H1 (cell line): ENCODE data around the gene SLC12A2. TPM values are rescaled to one million over a fixed set of nuclear protein-coding genes. Genes with fewer than 3 reads are reported as not detected.

Source experiments
- CTCF ChIA-PET: fragments of 300-600 bp; sonication (Branson Sonifier 250); formaldehyde crosslinking; loops from one replicate; lab custom pipeline; 2021; ENCODE audit not compliant: partially characterized antibody; lab: Charles Lee
- POLR2A ChIA-PET: fragments of 300-600 bp; sonication (Branson Sonifier 250); formaldehyde crosslinking; loops from one replicate; lab custom pipeline; 2021; ENCODE audit warnings: inconsistent platforms; ENCODE audit not compliant: partially characterized antibody; lab: Charles Lee
- DNase-seq, 2 experiments: peaks; one replicate each; pipeline versions ENCODE4 v3.0.0 to v3.0.0-alpha.2; 2010 to 2022; ENCODE audit warnings: low spot score in 2 of 2, low read depth in 1 of 2, mixed read lengths in 1 of 2
- FAIRE-seq: peaks from 2 replicates; lab custom pipeline; 2011; peaks lifted over from hg19 to GRCh38; lab: Jason Lieb, UNC
- H2AFZ ChIP-seq: 2 replicates; pipeline ENCODE4 v1.8.1; 2012; ENCODE audit warnings: low read length, inconsistent platforms
- H2AK5ac ChIP-seq: 2 replicates; pipeline ENCODE4 v1.6.1; 2013; ENCODE audit warnings: low read depth, low read length
- H2BK120ac ChIP-seq: replicated peaks from 2 replicates; pipeline ENCODE3; 2013; ENCODE audit warnings: low read depth, low read length, inconsistent platforms
- H2BK12ac ChIP-seq: 2 replicates; pipeline ENCODE4 v1.6.1; 2013; ENCODE audit warnings: low read depth, low read length
- H2BK15ac ChIP-seq: 2 replicates; pipeline ENCODE4 v1.6.1; 2013; ENCODE audit warnings: low read length
- H2BK20ac ChIP-seq: 2 replicates; pipeline ENCODE4 v1.6.1; 2013; ENCODE audit warnings: low read length
- H2BK5ac ChIP-seq: 2 replicates; pipeline ENCODE4 v1.6.1; 2013; ENCODE audit warnings: low read depth, low read length
- H3K14ac ChIP-seq: 2 replicates; pipeline ENCODE4 v1.6.1; 2013; ENCODE audit warnings: inconsistent platforms; ENCODE audit not compliant: insufficient read length
- H3K18ac ChIP-seq: 2 replicates; pipeline ENCODE4 v1.6.1; 2013; ENCODE audit warnings: low read length; ENCODE audit errors: extremely low read depth
- H3K23ac ChIP-seq: 2 replicates; pipeline ENCODE4 v1.6.1; 2013; ENCODE audit warnings: inconsistent platforms; ENCODE audit not compliant: insufficient read length
- H3K23me2 ChIP-seq: 2 replicates; pipeline ENCODE4 v1.6.1; 2013; ENCODE audit warnings: low read depth, low read length
- H3K27ac ChIP-seq: 2 replicates; pipeline ENCODE4 v1.6.1; 2011; ENCODE audit warnings: low read depth, low read length, inconsistent platforms
- H3K27me3 ChIP-seq, 4 experiments: replicated peaks in 1 of 4; 1 replicate in 1 of 4; 2 replicates in 3 of 4; pipeline versions ENCODE4 v1.6.1 to v1.8.1; 2011 to 2013; ENCODE audit warnings: low read length in 3 of 4, mild to moderate bottlenecking in 3 of 4, inconsistent platforms in 2 of 4, mixed read lengths in 2 of 4, moderate library complexity in 1 of 4; ENCODE audit not compliant: control insufficient read depth in 3 of 4, insufficient read depth in 3 of 4; ENCODE audit errors: extremely low read depth in 1 of 4
- H3K36me3 ChIP-seq, 4 experiments: 2 replicates each; pipeline versions ENCODE4 v1.6.1 to v1.8.1; 2011 to 2013; ENCODE audit warnings: mild to moderate bottlenecking in 4 of 4, low read length in 3 of 4, moderate library complexity in 2 of 4, control low read depth in 1 of 4, inconsistent platforms in 1 of 4; ENCODE audit not compliant: insufficient read depth in 4 of 4, control insufficient read depth in 2 of 4
- H3K4ac ChIP-seq: replicated peaks from 2 replicates; pipeline ENCODE3; 2013; ENCODE audit warnings: low read length, low read depth, mixed read lengths, inconsistent platforms; ENCODE audit not compliant: insufficient read length
- H3K4me1 ChIP-seq, 4 experiments: replicated peaks in 1 of 4; 1 replicate in 1 of 4; 2 replicates in 3 of 4; pipeline versions ENCODE4 v1.6.1 to v1.8.1; 2011 to 2013; ENCODE audit warnings: low read length in 3 of 4, inconsistent platforms in 2 of 4, mixed read lengths in 1 of 4; ENCODE audit not compliant: insufficient read depth in 4 of 4, control insufficient read depth in 3 of 4
- H3K4me2 ChIP-seq, 2 experiments: 2 replicates each; pipeline versions ENCODE4 v1.6.1 to v1.8.1; 2011 to 2013; ENCODE audit warnings: low read depth in 2 of 2, low read length in 2 of 2, control low read depth in 1 of 2, inconsistent platforms in 1 of 2, mild to moderate bottlenecking in 1 of 2; ENCODE audit not compliant: insufficient read depth in 1 of 2
- H3K4me3 ChIP-seq, 4 experiments: fragments of 200-600, 300-600 bp in 1 of 4; sonication (generic), shearing (Covaris generic), sonication (Bioruptor Twin) in 1 of 4; 2 replicates each; pipeline versions ENCODE4 v1.5.1 to v1.8.1; 2011 to 2016; ENCODE audit warnings: low read length in 4 of 4, low read depth in 3 of 4, control low read depth in 2 of 4, inconsistent platforms in 2 of 4, mild to moderate bottlenecking in 2 of 4, mixed read lengths in 1 of 4, moderate library complexity in 1 of 4; ENCODE audit not compliant: insufficient read depth in 2 of 4; ENCODE audit errors: extremely low read depth in 1 of 4
- H3K56ac ChIP-seq: replicated peaks from 2 replicates; pipeline ENCODE3; 2013; ENCODE audit warnings: low read depth, mild to moderate bottlenecking, mixed read lengths, low read length, inconsistent platforms; ENCODE audit not compliant: insufficient read length
- H3K79me1 ChIP-seq: 2 replicates; pipeline ENCODE4 v1.6.1; 2013; ENCODE audit warnings: low read depth, low read length, control low read depth
- H3K79me2 ChIP-seq, 2 experiments: 2 replicates each; pipeline versions ENCODE4 v1.6.1 to v1.8.1; 2012 to 2013; ENCODE audit warnings: low read length in 2 of 2, mild to moderate bottlenecking in 2 of 2, inconsistent platforms in 1 of 2; ENCODE audit not compliant: insufficient read depth in 2 of 2, control insufficient read depth in 1 of 2
- H3K9ac ChIP-seq, 4 experiments: replicated peaks in 1 of 4; 1 replicate in 1 of 4; 2 replicates in 3 of 4; pipeline versions ENCODE4 v1.6.1 to v1.8.1; 2011 to 2013; ENCODE audit warnings: low read depth in 3 of 4, low read length in 3 of 4, control low read depth in 2 of 4, mild to moderate bottlenecking in 2 of 4, moderate library complexity in 2 of 4, inconsistent platforms in 1 of 4; ENCODE audit errors: extremely low read depth in 1 of 4
- H3K9me3 ChIP-seq, 2 experiments: 2 replicates each; pipeline versions ENCODE4 v1.6.1 to v1.8.1; 2012 to 2013; ENCODE audit warnings: mild to moderate bottlenecking in 2 of 2, moderate library complexity in 2 of 2, control low read depth in 1 of 2, inconsistent platforms in 1 of 2, low read depth in 1 of 2, low read length in 1 of 2, mixed read lengths in 1 of 2; ENCODE audit not compliant: insufficient read depth in 2 of 2
- H4K20me1 ChIP-seq, 2 experiments: replicated peaks in 1 of 2; 2 replicates each; pipeline versions ENCODE3 to v1.8.1; 2011 to 2013; ENCODE audit warnings: inconsistent platforms in 2 of 2, low read length in 2 of 2, mild to moderate bottlenecking in 1 of 2; ENCODE audit not compliant: insufficient read depth in 2 of 2, control insufficient read depth in 1 of 2
- H4K5ac ChIP-seq: 2 replicates; pipeline ENCODE4 v1.6.1; 2013; ENCODE audit warnings: low read length, low read depth, mixed read lengths, inconsistent platforms; ENCODE audit not compliant: insufficient read length
- H4K8ac ChIP-seq: 2 replicates; pipeline ENCODE4 v1.8.0; 2013; ENCODE audit warnings: mild to moderate bottlenecking, moderate library complexity, low read length, inconsistent platforms; ENCODE audit not compliant: insufficient read depth; ENCODE audit errors: extremely low read depth
- H4K91ac ChIP-seq: replicated peaks from 2 replicates; pipeline ENCODE3; 2013; ENCODE audit warnings: low read length, mixed read lengths, inconsistent platforms; ENCODE audit not compliant: insufficient read length
- ASH2L ChIP-seq: fragments of 200-600, 300-600 bp; sonication (generic); IDR thresholded peaks from one replicate; pipeline ENCODE4 v1.7.1; 2017; ENCODE audit warnings: low read length
- E2F6 ChIP-seq: IDR thresholded peaks from 2 replicates; pipeline ENCODE4 v1.6.1; 2012; ENCODE audit warnings: inconsistent platforms
- EGR1 ChIP-seq: IDR thresholded peaks from 2 replicates; pipeline ENCODE4 v1.6.1; 2011; ENCODE audit warnings: low read depth, low read length, borderline replicate concordance
- JUN ChIP-seq: IDR thresholded peaks from 2 replicates; pipeline ENCODE4 v1.6.1; 2011; ENCODE audit warnings: low read depth, mild to moderate bottlenecking, improper control_type of control experiment, low read length
- PHF8 ChIP-seq: fragments of 200-600 bp; sonication (generic); conservative IDR thresholded peaks from 2 replicates; pipeline ENCODE4 v1.7.1; 2012; ENCODE audit warnings: low read depth, mild to moderate bottlenecking, inconsistent platforms, low read length, moderate library complexity
- POU5F1 ChIP-seq: IDR thresholded peaks from 2 replicates; pipeline ENCODE4 v1.6.1; 2011; ENCODE audit warnings: low read depth, mild to moderate bottlenecking, low read length, moderate library complexity
- RFX5 ChIP-seq: IDR thresholded peaks from 2 replicates; pipeline ENCODE4 v1.6.1; 2011; ENCODE audit warnings: low read depth, low read length, improper control_type of control experiment, borderline replicate concordance
- RXRA ChIP-seq: IDR thresholded peaks from 2 replicates; pipeline ENCODE4 v1.6.1; 2011; ENCODE audit warnings: low read depth, mild to moderate bottlenecking, low read length, moderate library complexity; ENCODE audit not compliant: insufficient read depth
- SUZ12 ChIP-seq: fragments of 200-600 bp; sonication (generic); IDR thresholded peaks from 2 replicates; pipeline ENCODE4 v1.6.1; 2012; ENCODE audit warnings: mild to moderate bottlenecking, inconsistent platforms, low read length, moderate library complexity, mixed read lengths
- USF2 ChIP-seq: IDR thresholded peaks from 2 replicates; pipeline ENCODE4 v1.6.1; 2011; ENCODE audit warnings: low read length, improper control_type of control experiment
- WGBS, 2 experiments: shearing (Covaris generic) in 1 of 2; methylation state at CpG; one replicate each; pipeline versions ENCODE4 v1.1.6 to v1.1.7; 2013 to 2015; ENCODE audit warnings: low lambda C conversion rate in 2 of 2, mixed read lengths in 2 of 2, inconsistent platforms in 1 of 2, low coverage in 1 of 2, missing lambda C conversion rate in 1 of 2; ENCODE audit not compliant: insufficient replicate concordance in 2 of 2, insufficient coverage in 1 of 2, insufficient read length in 1 of 2; ENCODE audit errors: extremely low coverage in 1 of 2, missing lambda C conversion rate in 1 of 2; 5-methylcytosine and 5-hydroxymethylcytosine counted together
- polyA plus RNA-seq, 7 experiments: library from polyadenylated mRNA; depleted of rRNA in 3 of 7; stranded (reverse) in 5 of 7; unstranded in 2 of 7; fragments of >200 nt in 5 of 7; fragments of 200-250 nt in 2 of 7; gene quantifications; 1 replicate in 5 of 7; 2 replicates in 1 of 7; 4 replicates in 1 of 7; pipeline versions ENCODE4 v1.2.1 to v1.2.3, GENCODE V29; 2011 to 2013; ENCODE audit warnings: missing spikeins in 2 of 7, mixed read lengths in 2 of 7
- total RNA-seq: library from RNA; stranded (reverse); fragmentation: NEBNext Ultra II Directional; extraction: Animal tissue kit (Norgen Biotek cat#: 25700); gene quantifications from 2 replicates; pipeline ENCODE4 v1.2.1, GENCODE V29; 2021
- TF ChIP-seq, protein P1 (sequence below): IDR thresholded peaks from 2 replicates; pipeline ENCODE4 v1.6.1; 2011; ENCODE audit warnings: low read depth, mild to moderate bottlenecking, low read length; ENCODE audit not compliant: insufficient read depth

The SLC12A2 gene
- total and polyA plus RNA-seq, 2 of the 8 experiments (the other 6 are each of a cell fraction or from before 2014, with no cell fraction given) = 2.6 to 16.2 TPM

- H3K79me1 ChIP-seq = no peaks in the 10 kb centered on the region
- H3K23ac ChIP-seq = no peak overlapping the region
- 91% methylated on average over 4 of the region's 4 CpGs; no CpG with 5 or more reads in 1 of the 2 experiments for WGBS, 2 experiments
- TF ChIP-seq E2F6 (no peak), EGR1 (no peak), PHF8 (no peak), ASH2L (no peak), RXRA (no peak), POU5F1 (no peak), SUZ12 (no peak), RFX5 (no peak), JUN (no peak), USF2 (no peak)
- TF ChIP-seq, protein P1, sequence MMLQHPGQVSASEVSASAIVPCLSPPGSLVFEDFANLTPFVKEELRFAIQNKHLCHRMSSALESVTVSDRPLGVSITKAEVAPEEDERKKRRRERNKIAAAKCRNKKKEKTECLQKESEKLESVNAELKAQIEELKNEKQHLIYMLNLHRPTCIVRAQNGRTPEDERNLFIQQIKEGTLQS = no peak
- no peak overlapping the region for H2BK12ac ChIP-seq
- H2BK15ac ChIP-seq = no peak overlapping the region
- H2AK5ac ChIP-seq = no peak overlapping the region
- H3K36me3 ChIP-seq = no peaks in the 10 kb centered on the region
- H3K4me2 ChIP-seq = no peak overlapping the region
- H2BK120ac ChIP-seq = no peak overlapping the region
- H3K56ac ChIP-seq = no peak overlapping the region
- H3K4me1 ChIP-seq = no peaks in the 10 kb centered on the region
- H3K79me2 ChIP-seq = no peaks in the 10 kb centered on the region
- no peak overlapping the region for H3K4ac ChIP-seq
- H2AFZ ChIP-seq = no peak overlapping the region
- no peak overlapping the region for H3K27ac ChIP-seq
- H2BK20ac ChIP-seq = no peak overlapping the region
- H3K4me3 ChIP-seq = no peak overlapping the region
- no peaks in the 10 kb centered on the region for H3K27me3 ChIP-seq
- H3K14ac ChIP-seq = no peak overlapping the region
- H2BK5ac ChIP-seq = no peak overlapping the region
- no peaks in the 10 kb centered on the region for H3K9me3 ChIP-seq
- H3K9ac ChIP-seq = no peak overlapping the region
- H4K20me1 ChIP-seq = no peaks in the 10 kb centered on the region
- POLR2A ChIA-PET = no interaction called here
- H4K5ac ChIP-seq = no peak overlapping the region
- no peak overlapping the region for H3K18ac ChIP-seq
- H4K8ac ChIP-seq = no peak overlapping the region
- no peaks in the 10 kb centered on the region for H3K23me2 ChIP-seq
- no peak overlapping the region for H4K91ac ChIP-seq
- FAIRE-seq (no peak), DNase-seq (no peak)
- CTCF ChIA-PET = no interaction called here
These were observed 21.3 kb upstream of the SLC12A2 start for GRCh38 chr5:128062172-128062746.
